ENCODE results near the gene DSN1. TPM values are rescaled to one million over a fixed set of nuclear protein-coding genes. Genes with fewer than 3 reads are reported as not detected.

Gene DSN1
- total and polyA plus RNA-seq, 7 donors: 4.4 to 11.7 (median 6.4) TPM

DNA sequence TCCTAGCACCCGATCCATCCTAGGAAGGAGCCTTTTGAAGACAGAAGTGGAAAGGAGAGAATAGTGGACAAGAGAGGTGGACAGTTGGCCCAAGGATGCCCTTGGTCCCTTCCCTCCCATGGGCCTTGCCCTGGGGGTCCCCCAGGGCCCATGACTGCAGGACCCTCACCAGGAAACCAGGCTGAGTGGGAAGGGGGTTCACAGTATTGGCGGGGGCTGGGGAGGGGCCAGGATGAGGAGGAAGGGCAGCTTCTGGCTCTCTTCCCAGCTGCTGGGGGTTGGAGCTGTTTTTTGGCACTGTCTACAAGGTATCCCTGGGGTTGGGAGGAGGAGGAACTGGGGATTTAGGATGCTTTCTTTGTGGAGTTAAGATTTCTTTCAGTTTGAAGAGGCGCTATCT lies 4.0 kb upstream of the DSN1 start:
- WGBS, 2 donors: 81 to 82% methylated on average over 3 of the region's 3 CpGs
- Histone ChIP-seq H3K36me3 (peaks cover 0 to 5% (median 0%) of the 10 kb centered on the region in 4 donors), H3K27ac (peak overlapping the region in 1 of 4 donors; percentile 33), H3K4me1 (peaks cover 0 to 32% (median 25%) of the 10 kb centered on the region in 4 donors), H3K27me3 (no peaks in the 10 kb centered on the region), H3K4me3 (no peak overlapping the region), H3K9me3 (no peaks in the 10 kb centered on the region)
- intact Hi-C loops (cut with DNase I): loop anchor here (10.0 kb wide), 2 partner anchors 47 to 203 kb away; partner anchors contain the start of gene TGIF2
- no peak for DNase-seq
- TF ChIP-seq POLR2AphosphoS5 (IDR thresholded peaks at IDR 0.05): no peak
- TF ChIP-seq, protein P1, sequence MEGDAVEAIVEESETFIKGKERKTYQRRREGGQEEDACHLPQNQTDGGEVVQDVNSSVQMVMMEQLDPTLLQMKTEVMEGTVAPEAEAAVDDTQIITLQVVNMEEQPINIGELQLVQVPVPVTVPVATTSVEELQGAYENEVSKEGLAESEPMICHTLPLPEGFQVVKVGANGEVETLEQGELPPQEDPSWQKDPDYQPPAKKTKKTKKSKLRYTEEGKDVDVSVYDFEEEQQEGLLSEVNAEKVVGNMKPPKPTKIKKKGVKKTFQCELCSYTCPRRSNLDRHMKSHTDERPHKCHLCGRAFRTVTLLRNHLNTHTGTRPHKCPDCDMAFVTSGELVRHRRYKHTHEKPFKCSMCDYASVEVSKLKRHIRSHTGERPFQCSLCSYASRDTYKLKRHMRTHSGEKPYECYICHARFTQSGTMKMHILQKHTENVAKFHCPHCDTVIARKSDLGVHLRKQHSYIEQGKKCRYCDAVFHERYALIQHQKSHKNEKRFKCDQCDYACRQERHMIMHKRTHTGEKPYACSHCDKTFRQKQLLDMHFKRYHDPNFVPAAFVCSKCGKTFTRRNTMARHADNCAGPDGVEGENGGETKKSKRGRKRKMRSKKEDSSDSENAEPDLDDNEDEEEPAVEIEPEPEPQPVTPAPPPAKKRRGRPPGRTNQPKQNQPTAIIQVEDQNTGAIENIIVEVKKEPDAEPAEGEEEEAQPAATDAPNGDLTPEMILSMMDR (IDR thresholded peaks at IDR 0.05): no peak
- TF ChIP-seq POLR2A (IDR thresholded peaks at IDR 0.05): no peak
- TF ChIP-seq EP300 (IDR thresholded peaks at IDR 0.05): no peak

DNA sequence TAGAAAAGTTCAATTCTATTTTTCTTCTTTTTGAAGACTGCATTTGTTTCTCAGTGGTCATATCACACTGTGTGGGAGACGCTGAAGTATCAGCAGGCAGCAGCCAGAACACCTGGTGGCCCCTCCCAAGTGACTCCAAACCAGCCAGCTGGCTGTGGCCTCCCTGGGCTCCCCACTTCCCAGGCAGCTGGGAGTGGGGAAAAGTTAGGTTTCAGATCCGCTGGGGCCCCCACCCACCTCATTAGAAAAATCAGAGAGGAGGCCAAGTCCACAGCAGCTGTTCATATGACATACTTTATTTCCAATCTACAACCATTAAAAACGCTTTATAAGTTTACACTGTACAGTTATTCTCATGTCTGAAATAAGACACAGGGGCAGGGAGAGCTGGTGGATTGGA lies 3.6 kb upstream of the DSN1 start:
- WGBS, 2 donors: 53% methylated on average over 3 of the region's 3 CpGs
- Histone ChIP-seq H3K27ac (peak overlapping the region in 1 of 4 donors; percentile 33), H3K9me3 (no peaks in the 10 kb centered on the region), H3K4me1 (peaks cover 0 to 34% (median 26%) of the 10 kb centered on the region in 4 donors), H3K27me3 (no peaks in the 10 kb centered on the region), H3K36me3 (peaks cover 0 to 1% (median 0%) of the 10 kb centered on the region in 4 donors), H3K4me3 (no peak overlapping the region)
- TF ChIP-seq, protein P1 (IDR thresholded peaks at IDR 0.05): no peak
- TF ChIP-seq POLR2AphosphoS5 (IDR thresholded peaks at IDR 0.05) (no peak), POLR2A (IDR thresholded peaks at IDR 0.05) (no peak), EP300 (IDR thresholded peaks at IDR 0.05) (no peak)
- no peak for DNase-seq
- intact Hi-C loops (cut with DNase I): loop anchor here (10.0 kb wide), 2 partner anchors 48 to 202 kb away; partner anchors contain the start of gene TGIF2

DNA sequence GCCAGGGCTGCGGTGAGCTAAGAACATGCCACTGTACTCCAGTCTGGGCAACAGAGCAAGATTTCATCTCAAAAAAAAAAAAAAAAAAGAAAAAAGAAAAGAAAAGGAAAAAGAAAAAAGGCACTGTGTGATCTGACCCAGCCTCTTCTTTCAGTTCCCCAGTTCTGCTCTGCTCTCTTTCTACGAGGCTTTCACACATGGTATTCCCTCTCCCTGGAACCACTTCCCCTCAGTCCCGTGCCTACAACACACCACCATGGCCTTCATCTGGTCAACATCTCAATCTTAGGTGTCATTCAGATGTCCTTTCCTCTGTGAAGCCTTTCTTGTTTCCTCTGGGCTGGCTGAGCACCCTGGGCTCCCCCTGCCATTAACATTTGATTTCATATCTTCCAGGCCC lies 2.3 kb upstream of the DSN1 start:
- Histone ChIP-seq H3K9me3 (no peaks in the 10 kb centered on the region), H3K27ac (peak overlapping the region in 3 of 4 donors; percentile 93 to 97 (median 95)), H3K4me1 (peaks cover 0 to 34% (median 26%) of the 10 kb centered on the region in 4 donors), H3K36me3 (no peaks in the 10 kb centered on the region), H3K4me3 (no peak overlapping the region), H3K27me3 (no peaks in the 10 kb centered on the region)
- WGBS, 2 donors: 86 to 90% methylated on average over 3 of the region's 3 CpGs
- intact Hi-C loops (cut with DNase I): loop anchor here (10.0 kb wide), 2 partner anchors 49 to 201 kb away; partner anchors contain the start of gene TGIF2
- DNase-seq: no peak
- TF ChIP-seq POLR2AphosphoS5 (IDR thresholded peaks at IDR 0.05) (no peak), EP300 (IDR thresholded peaks at IDR 0.05) (no peak), POLR2A (IDR thresholded peaks at IDR 0.05) (no peak)
- TF ChIP-seq, protein P1 (IDR thresholded peaks at IDR 0.05): no peak

DNA sequence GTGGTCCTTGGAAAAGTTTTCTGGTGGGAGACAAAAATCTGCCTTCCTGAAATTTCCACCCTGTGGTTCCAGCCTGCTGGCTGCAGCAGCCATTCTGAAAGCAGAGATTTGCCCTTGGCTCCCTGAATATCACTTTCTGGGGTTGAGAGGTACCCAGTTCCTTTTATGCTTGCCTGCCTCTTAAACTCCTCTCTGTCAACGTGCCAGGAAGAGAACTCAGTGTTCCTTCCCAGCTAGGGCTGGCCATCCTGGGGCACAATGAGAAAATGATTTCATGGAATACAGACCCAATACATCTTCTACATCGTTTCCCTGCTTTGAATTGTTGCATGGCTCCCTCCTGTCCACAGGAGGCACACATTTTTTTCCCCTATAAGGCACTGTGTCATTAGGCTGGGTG lies 1.6 kb upstream of the DSN1 start:
- no peaks in the 10 kb centered on the region for H3K9me3 ChIP-seq
- 62 to 83% methylated on average over 2 of the region's 2 CpGs for WGBS, 2 donors
- H3K4me1 ChIP-seq: peaks cover 0 to 34% (median 26%) of the 10 kb centered on the region in 4 donors
- peak overlapping the region; percentile 27 to 97 (median 94) for H3K27ac ChIP-seq
- H3K4me3 ChIP-seq: no peak overlapping the region
- H3K36me3 ChIP-seq: no peaks in the 10 kb centered on the region
- intact Hi-C loops (cut with DNase I): loop anchor here (10.0 kb wide), 2 partner anchors 50 to 200 kb away; partner anchors contain the start of gene TGIF2
- H3K27me3 ChIP-seq: no peaks in the 10 kb centered on the region
- no peak for DNase-seq
- TF ChIP-seq POLR2AphosphoS5 (IDR thresholded peaks at IDR 0.05) (no peak), EP300 (IDR thresholded peaks at IDR 0.05) (no peak), POLR2A (IDR thresholded peaks at IDR 0.05) (no peak)
- TF ChIP-seq, protein P1 (IDR thresholded peaks at IDR 0.05): no peak

Measured in sigmoid colon (tissue), 7 donors.